G401.6 (cell line): ENCODE measurements around the gene PPARG.

Source experiments
- FAIRE-seq: peaks from 2 replicates; lab custom pipeline; 2012; peaks lifted over from hg19 to GRCh38; lab: Jason Lieb, UNC

PPARG gene

DNA sequence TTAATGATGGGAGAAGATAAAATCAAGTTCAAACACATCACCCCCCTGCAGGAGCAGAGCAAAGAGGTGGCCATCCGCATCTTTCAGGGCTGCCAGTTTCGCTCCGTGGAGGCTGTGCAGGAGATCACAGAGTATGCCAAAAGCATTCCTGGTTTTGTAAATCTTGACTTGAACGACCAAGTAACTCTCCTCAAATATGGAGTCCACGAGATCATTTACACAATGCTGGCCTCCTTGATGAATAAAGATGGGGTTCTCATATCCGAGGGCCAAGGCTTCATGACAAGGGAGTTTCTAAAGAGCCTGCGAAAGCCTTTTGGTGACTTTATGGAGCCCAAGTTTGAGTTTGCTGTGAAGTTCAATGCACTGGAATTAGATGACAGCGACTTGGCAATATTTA is 127.9 kb downstream of the PPARG start:
- no peak for FAIRE-seq

DNA sequence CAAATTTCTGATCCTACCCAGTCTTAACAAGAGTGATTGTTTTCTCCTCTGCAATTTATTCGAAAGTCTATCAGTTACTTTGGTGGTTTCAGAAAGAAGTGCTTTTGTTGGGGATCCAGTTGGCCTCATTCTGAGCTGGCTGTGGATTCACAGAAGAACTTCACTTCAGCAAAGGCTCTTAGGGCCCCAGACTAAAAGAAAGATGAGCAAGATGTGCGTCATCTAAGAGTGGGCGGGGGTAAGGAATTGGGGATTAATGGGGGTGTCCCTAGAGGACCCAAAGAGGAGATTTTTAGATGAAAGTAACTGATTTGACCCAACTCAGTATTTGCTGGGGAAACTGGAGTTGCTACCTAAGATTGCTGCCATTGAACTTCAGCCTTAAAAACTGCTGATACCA is 131.5 kb downstream of the PPARG start:
- no peak for FAIRE-seq

DNA sequence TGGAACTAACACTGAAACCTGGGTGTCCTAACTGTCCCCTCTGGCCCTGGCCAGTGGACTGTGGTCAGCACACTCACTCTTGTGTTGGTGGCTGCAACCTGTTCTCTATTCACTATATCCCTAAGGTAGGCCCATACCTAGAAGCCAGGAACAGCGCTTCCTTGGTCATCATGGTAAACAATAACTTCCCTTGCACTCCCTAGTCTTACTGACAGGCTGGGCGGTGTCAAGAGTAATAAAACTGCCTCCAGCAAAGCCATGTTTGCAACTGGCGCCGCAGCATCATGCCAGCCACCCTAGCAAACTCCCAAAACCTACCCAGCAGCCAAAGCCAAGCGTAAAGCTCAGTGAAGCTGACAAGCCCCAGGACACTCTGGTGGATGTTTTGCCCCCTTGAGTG is 132.3 kb downstream of the PPARG start:
- FAIRE-seq, result no peak

DNA sequence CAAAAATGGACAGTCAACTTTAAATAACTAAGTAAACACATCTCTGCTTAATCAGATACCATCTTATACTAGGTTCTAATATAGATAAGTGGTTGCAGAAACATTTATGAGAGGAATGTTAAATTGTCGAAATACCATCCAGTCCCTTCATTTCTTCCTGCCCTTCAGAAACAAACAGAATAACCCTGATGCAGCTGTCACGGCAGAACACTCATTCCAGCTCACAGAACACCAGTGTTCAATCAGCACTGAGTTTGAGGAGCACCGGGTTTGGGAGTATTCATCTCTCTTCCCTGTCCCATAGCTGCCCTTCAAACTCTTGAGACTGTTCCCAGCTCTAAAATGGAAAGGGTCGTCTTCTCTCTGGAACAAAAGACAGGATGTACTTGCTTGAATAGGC is 134.3 kb downstream of the PPARG start:
- FAIRE-seq, result no peak

DNA sequence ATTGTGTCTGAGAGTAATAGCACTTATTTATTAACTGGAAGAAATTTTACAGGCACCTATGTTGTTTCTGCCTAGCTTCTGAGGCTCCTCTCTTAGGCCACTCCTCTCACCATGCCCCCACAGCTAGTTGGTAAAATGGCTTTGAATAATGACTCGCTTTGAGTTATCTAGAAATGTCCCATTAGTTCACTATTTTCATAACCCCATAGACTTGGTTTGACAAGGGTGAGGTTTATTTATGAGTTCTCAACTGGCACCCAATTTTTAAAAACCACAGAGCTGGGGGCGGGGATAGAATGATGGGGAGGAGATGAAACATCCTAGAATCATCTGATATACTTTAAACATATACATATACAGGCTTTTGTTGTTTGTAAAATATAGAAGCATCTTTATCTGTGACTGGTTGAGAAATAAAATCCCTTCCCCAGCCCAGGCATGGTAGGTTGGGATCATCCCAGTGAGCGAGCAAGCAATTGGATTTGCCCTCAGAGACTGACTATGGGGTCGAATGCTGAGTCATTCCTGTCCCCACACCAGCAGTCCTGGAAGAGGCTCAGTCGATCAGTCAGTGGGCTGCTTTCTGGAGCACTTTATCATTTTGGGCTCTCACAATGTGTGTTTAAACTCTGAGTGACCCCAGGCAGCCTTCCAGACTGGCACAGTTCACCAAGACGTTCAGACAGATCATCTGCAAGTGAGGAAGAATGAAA is 135.2 kb downstream of the PPARG start:
- FAIRE-seq, result no peak

DNA sequence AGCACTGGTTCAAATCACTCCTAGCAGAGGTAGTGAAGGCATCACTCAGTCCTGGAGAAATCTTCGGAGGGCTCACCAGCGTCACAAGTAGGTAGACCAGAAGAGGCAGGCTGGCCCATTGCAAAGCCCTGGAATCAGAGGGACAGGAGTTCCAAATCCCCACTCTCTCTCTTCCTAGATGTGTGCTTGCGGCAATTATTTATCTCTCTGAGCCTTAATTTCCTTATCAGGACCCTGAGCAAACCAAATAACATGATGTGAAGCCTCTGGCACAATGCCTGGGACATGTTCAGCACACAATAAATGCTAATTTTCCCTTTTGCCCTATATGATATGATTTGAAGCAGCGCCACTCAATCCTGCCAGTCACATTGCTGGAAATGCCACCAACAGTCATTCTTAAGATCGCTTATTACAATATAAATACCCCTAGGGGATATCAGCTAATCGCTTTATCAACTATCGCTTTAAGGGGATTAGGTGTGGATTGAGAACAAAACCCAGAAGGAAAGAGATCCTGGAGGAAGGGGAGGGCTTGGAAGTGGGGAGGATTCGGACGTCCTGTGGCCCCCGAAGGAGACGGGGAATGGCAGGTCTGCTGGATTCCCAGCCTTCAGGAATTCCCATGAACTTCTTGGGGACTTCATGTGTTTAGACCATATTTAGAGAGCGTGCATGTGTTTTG is 135.9 kb downstream of the PPARG start:
- FAIRE-seq, result no peak

DNA sequence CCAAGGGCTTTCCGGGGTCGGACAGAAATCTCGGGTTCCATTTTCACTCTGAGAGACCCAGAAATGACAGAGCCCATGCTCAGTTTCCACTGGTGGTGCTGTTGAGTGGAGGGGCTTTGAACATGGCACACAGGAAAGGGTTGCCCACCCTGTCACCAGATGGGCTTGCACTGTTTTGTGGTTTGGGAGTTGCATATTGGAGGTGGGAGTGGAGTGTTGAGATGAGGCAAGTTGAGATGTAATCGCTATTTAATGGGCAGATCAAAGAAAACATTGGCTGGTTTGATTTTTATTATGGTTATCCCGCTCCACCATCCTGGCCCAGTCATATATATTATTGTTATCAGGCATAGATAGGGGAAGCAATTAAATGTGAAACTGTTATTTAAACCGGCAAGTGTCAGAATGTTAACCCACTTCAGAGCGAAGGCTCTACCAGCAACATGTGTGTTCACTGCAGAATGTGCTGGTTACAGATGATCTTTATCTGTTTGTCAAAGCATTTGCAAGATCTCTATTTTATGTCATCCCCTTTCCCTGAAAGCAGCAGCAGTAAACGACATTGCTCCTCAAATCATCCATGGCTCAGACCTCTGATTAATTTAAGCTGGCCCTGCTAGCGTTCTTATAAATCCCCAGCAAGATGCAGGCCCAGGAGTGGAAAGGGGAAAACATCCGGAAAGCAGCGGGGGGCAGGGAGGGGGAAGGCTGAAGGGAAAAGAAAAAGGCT is 137.1 kb downstream of the PPARG start:
- FAIRE-seq, result no peak

DNA sequence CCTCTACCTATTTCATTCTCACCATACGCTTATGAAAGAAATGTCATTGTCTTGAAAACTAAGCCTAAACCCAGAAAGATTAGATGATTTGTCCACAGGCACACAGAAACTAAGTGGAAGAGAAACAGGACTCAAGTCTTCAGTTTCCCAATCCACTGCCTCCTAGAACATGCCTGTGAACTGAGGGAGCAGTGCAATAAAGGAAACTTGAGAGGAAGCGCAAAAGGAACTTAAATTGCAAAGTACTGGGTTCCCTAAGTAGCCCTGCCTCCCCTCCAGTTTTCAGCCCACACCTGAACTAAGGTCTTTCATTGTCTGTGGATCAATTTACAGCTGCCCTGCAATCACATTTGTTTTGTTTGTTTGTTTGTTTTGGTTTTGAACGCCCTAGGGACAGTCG is 138.7 kb downstream of the PPARG start:
- no peak for FAIRE-seq

DNA sequence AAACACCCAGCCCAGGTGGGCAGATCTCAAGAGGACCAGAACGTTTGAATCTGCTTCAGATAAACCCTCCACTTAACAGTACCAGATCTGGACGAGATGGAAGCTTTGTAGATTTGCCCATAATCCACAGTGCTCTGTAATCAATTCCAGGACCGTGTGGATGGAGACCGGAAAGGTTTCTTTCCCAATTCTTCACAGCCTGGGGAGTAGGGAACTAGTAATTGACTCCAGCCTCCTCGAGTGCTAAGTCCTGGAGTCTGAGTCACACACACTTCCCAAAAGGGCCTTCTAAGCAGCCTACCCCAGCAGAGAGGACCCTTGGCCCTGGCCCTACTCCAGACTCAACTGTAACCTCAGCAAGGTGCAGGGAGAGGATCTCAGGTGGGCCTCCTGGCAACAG is 139.3 kb downstream of the PPARG start:
- no peak for FAIRE-seq

DNA sequence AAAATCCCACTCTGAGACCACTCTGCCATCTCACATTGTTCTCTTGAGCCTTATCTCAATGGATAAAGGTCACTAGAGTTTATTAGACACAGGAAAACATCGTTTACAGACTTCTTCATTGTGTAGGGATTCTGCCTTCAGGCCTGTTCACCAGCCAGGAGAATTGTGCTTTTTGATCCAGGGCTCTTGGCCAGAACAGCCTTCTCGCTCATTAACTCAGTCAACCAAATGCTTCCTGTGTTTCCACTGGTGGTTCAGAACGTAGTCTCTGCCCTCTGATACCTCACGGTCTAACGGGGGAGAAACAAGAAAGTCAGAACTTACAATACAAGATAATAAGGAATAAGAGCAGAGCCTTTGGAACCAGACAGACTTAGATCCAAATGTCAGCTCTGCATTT is 141.2 kb downstream of the PPARG start:
- no peak for FAIRE-seq

DNA sequence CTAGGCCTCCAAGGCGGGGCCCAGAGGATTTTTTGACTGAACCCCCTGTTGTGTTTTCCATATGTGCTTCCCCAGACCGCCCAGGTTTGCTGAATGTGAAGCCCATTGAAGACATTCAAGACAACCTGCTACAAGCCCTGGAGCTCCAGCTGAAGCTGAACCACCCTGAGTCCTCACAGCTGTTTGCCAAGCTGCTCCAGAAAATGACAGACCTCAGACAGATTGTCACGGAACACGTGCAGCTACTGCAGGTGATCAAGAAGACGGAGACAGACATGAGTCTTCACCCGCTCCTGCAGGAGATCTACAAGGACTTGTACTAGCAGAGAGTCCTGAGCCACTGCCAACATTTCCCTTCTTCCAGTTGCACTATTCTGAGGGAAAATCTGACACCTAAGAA is 145.0 kb downstream of the PPARG start:
- FAIRE-seq, result no peak

DNA sequence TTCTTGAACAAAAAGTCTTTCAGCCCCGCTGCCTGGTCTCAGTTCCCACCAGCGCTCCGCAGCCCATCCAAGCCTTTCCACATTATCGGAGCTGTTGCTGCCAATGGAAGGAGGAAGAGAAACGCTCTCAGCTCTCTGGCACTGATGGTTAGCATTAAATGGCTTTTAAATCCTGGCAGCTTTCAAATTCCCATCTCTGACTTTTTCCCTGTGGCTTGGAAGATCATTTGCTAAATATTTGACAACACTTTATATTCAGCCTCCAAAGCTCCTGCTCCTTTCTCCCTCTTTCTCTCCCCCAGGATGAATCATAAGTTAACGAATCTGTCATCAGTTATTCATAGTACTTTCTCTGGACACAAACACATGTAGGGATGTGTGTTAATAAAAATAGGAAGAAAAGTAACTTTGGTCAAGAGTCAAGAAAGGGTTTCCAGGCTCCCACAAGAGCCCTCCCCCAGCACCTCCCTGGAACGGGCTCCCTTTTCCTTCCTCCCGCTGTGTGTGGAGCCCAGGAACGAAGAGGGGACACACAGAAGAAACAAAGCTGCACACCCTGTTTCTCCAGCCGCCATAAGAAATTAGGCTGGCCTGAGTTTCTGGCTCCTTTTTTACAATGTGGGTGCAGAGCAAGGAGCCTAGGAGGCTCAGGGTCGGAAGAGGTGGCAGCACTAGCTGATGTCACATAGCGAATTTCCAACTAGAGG is 147.8 kb downstream of the PPARG start:
- FAIRE-seq, result no peak

DNA sequence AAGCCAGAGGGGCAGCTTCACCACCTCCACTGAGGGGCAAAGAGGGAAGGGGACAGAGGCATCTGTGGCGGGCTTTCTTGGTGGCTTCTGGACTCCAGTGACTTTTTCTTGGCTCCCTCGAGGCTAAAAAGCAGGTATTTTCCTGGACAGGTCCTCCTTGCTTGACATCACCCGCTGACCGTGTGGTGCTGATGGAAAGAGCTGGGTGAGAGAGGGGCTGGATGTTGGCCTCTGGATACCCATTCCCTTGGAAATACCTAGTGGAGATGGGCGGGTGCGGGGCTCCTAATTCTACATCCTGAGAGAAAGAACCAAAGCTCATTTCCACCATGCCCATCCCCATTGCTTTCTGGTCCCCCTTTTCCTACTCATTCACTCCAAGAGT is 148.3 kb downstream of the PPARG start:
- no peak for FAIRE-seq

DNA sequence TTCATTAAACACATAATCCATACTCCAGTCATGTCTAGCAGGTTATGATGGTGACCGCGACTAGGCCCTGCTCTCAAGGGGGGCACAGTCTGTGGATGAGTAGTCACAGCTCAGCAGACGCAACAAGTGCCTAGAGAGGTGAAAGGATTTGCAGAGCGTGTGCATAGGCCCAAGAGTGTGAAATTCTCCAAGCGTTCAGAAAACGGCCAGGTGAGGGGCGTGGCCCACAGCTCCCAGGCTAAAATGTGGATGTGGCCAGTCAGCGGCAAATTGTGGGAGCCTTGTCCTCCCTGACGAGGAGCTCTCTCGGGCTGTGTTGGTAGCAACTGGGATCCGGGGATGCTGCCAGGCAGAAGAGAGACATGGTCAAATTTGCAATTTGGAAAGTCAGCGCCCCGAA is 149.0 kb downstream of the PPARG start:
- no peak for FAIRE-seq

DNA sequence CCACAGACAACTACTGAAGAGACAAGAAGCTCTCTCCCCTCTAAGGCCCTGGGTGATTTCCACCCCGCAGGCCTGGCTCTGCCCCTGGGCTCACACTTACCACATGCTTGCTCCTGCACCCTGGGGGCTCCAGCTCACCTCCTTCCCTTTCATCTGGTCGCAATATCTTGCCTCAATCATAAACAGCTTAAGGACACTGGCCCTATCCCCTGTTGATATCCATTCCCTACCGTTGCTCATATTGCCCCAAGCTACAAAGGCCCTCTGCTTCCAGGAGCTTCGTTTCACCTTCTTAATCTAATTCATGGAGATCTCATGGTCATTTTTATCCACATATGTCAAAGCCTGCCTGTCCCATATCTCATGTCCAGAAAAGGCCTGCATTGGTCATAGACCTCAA is 149.4 kb downstream of the PPARG start:
- no peak for FAIRE-seq

DNA sequence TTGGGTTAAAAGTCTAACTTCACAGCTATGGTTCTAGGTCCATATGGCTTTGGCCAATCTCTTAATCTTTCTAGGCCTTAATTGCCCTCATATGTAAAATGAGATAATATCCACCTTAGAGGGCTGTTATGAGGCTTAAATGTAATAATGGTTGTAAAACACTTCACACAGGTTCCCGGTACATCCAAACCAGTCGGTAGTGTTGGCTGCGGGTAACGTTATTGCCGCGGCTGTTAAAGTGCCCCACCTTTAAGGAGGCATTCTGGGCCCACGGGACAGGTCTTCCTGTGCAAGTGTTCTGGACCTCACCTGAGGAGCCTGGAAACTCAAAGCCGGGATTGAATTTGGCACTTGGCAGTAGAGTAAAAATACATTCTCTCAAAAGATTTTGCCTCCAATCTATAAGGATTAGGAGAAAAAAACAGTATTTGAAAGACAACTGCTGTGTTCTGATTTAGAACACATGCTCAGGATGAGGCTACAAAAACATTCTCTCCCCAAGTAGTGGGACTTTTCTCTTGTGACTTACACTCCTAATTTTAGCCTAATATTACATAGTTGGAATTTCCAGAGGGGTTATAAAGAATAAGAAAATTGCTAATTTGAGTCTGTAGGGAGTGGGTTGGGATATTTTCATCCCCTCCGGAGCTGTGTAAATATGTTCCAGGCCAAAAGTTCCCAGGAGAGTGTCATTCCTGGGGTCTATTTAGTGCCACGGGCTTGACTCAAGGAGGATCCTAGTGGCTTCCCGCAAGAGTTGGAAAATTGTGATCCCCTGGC is 150.5 kb downstream of the PPARG start:
- no peak for FAIRE-seq

DNA sequence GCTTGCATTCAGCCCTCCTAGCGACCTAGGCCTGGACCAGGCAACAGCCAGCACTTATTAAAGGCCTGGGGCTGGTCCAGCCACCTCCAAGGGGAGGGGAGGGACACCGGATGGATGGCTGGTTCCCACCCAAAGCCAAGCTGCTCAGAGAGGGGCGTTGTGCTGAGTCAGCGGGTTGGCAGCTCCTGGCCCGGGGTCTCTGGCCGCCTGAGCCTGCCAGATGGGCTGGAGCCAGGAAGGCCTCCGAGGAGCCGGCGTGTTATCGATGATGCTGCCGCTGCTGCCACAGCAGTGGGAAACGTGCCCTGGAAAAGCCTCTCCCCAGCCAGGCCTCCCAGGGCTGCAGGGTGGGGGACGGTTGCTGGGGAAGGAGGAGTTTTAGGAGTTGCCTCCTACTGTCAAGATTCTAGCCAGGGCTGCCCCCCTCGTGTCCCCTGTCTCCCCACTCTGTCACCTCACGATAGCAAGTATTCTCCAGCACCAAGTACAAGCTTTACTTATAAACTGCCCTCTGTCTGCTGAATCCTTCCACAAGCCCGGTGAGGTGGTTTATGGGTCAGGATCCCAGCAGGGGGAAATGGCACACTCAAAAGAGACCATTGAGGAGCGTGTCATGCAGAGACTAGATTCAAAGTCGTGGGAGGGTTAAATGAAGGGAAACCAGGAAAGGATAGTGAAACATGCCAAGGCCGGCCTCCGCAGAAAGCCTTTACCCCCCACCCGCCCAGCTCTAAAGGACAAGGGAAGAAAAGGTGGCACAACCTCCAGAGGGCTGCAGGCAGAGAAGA is 152.3 kb downstream of the PPARG start:
- no peak for FAIRE-seq

DNA sequence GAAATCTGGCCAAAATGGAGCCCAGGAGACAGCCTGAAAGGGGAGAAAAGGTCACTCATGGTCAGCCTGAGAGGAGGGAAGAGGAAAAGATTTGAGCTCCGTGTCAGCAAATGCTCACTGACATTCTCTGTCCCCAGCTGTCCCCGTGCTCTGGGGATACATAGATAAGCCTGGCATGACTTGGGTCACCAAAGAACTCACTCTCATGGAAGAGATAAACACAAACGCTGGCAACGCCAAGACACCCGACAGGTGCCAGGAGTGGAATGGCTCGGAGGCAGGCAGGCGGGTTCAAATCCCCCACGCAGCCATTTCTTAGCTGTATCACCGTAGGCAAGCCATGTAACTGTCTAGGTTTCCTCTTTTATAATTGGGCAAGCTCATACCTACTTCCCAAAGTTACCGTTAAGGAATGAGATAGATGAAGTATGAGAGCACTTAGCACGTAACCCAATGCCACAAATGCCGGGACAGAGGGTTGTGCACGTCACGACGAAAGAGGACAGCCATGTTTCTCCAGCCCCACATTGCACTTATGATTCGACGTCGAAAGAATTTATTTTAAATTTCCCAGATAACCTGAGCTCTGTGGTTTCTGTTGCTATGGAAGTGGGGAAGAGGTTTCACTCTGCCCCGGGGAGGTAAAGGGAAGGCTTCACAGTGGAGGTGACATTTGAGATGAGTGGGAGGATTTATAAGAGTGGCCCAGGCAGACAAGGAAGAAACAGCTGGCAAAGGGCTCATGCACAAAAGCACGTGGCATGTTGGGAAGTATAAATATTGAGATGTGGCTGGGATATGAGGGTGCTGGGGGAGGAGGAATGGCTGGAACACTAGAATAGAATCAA is 154.0 kb downstream of the PPARG start:
- no peak for FAIRE-seq

DNA sequence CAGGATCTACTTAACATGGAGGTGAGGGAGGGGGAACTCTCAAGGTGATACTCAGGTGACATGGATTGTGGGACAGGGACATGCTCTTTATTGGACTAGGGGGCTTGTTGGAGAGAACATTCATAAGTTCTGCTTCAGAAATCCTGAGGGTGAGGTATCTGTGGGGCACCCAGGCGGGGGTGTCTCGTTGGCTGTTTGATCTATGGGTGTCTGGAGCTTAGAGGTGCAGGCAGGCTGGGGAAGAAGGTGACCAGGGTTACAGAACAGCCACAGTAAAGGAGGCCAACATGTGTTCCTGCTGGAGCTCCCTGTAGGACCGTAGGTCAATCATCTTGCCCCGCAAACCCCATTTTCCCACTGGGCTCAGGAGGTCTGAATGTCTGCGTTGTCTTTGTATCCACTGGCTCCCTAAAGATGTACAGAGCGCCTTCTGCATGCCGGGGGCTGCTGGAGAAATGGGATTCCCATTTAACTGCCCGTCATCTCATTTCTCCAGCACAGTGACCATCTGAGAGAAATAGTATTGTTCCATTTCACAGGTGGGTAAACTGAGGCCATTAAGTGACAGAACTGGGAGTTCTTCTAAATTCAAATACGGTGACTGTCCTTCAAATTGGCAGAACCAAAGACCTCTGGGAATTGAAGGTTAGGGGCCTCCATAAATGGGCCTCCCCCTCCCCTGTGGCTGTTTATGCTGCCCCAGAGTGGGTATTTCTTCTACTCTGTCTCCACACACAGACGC is 155.1 kb downstream of the PPARG start:
- no peak for FAIRE-seq
